GM18499 (cell line): Measurements from ENCODE around the gene GADD45G.

ENCODE experiments used
- ATAC-seq: cut with Tn5 transposase; IDR thresholded peaks from one replicate; pipeline ENCODE4 v1.9.1; 2021; ENCODE audit warnings: moderate number of reproducible peaks; ENCODE audit not compliant: insufficient read depth, unreplicated experiment

Gene GADD45G

GRCh38 chr9:89626741-89627265 lies 22.0 kb downstream of the GADD45G start:
- no peak for ATAC-seq

GRCh38 chr9:89628601-89629000 lies 23.8 kb downstream of the GADD45G start:
- ATAC-seq: no peak

GRCh38 chr9:89629081-89629976 lies 24.5 kb downstream of the GADD45G start:
- no peak for ATAC-seq

GRCh38 chr9:89630508-89630907 lies 25.7 kb downstream of the GADD45G start:
- ATAC-seq: no peak

GRCh38 chr9:89631384-89631783 lies 26.6 kb downstream of the GADD45G start:
- no peak for ATAC-seq

GRCh38 chr9:89632192-89632733 lies 27.5 kb downstream of the GADD45G start:
- no peak for ATAC-seq

GRCh38 chr9:89632736-89633135 lies 27.9 kb downstream of the GADD45G start:
- ATAC-seq: no peak

GRCh38 chr9:89633404-89633803 lies 28.6 kb downstream of the GADD45G start:
- no peak for ATAC-seq

- no peak for ATAC-seq
These were observed 29.1 kb downstream of the GADD45G start for GRCh38 chr9:89633920-89634319.

- no peak for ATAC-seq
These were observed 30.4 kb downstream of the GADD45G start for GRCh38 chr9:89634995-89635742.

GRCh38 chr9:89635816-89636215 lies 31.0 kb downstream of the GADD45G start:
- ATAC-seq: no peak

- ATAC-seq: no peak
These were observed 33.0 kb downstream of the GADD45G start for GRCh38 chr9:89637787-89638186.

- no peak for ATAC-seq
These were observed 33.5 kb downstream of the GADD45G start for GRCh38 chr9:89638359-89638758.

- no peak for ATAC-seq
These were observed 34.1 kb downstream of the GADD45G start for GRCh38 chr9:89638893-89639292.

- ATAC-seq: no peak
These were observed 34.6 kb downstream of the GADD45G start for GRCh38 chr9:89639367-89639795.

- ATAC-seq: no peak
These were observed 35.1 kb downstream of the GADD45G start for GRCh38 chr9:89639961-89640360.

- no peak for ATAC-seq
These were observed 35.5 kb downstream of the GADD45G start for GRCh38 chr9:89640361-89640760.

GRCh38 chr9:89640801-89641200 lies 36.0 kb downstream of the GADD45G start:
- no peak for ATAC-seq

- no peak for ATAC-seq
These were observed 37.2 kb downstream of the GADD45G start for GRCh38 chr9:89641980-89642379.

- no peak for ATAC-seq
These were observed 38.0 kb downstream of the GADD45G start for GRCh38 chr9:89642789-89643188.
